ENCODE results near the gene YARS2. TPM values are rescaled to one million over a fixed set of nuclear protein-coding genes. Genes with fewer than 3 reads are reported as not detected.
A peak's percentile ranks its signal among the peaks of the same experiment; 100 is the strongest.

Gene YARS2
- total RNA-seq (2021; ENCODE audit: unreplicated experiment) = 28.0 TPM
- polyA plus RNA-seq (2012; ENCODE audit: insufficient read length) = 26.4 TPM
- percentile 89 among the genes with signal in this experiment for Bru-seq, nascent RNA
- BruChase-seq, experiment 1, labeled RNA remaining after a 2-hour chase = percentile 85 among the genes with signal in this experiment
- BruChase-seq, experiment 2, labeled RNA remaining after a 6-hour chase = percentile 79 among the genes with signal in this experiment
- long read RNA-seq, transcript YARS2-201 (5 exons, 2,122 nt) = major isoform, 27 of 41 reads
- long read RNA-seq, partial matches to known transcripts = 2 of 41 reads
- long read RNA-seq, other reads (novel, unspliced or antisense) = 12 of 41 reads

- peak within 1 kb of the TSS; percentile 93 to 98 for H3K4me3 ChIP-seq (ENCODE audit: low read depth in 2 of 2, low read length in 2 of 2)
- in situ Hi-C loops (cut with HindIII; ENCODE audit: low pct_unique_long_range_greater_than_20kb, low sequenced_read_pairs) (no loop called here), intact Hi-C loops (cut with micrococcal nuclease; ENCODE audit: unreplicated experiment) (loop anchor here (2.0 kb wide), 1 partner anchor 1265 kb away; no protein-coding TSS in a partner anchor)
- POLR2A ChIA-PET = interaction anchor here (0.6 to 0.9 kb wide), 6 partner anchors 10 to 1504 kb away, joined by 3 to 12 read pairs (median 6); no protein-coding TSS in a partner anchor
- TF ChIP-seq SIN3A (IDR thresholded peaks at IDR 0.05; ENCODE audit: borderline replicate concordance, insufficient read depth, low read depth, low read length) (0 out of 2 replicates have a peak, but pooled peaks have one; percentile 43), TCF7L2 (IDR thresholded peaks at IDR 0.05; ENCODE audit: low read depth, low read length) (peak; percentile 64; the same call in 1 of the 2 replicates), REST (IDR thresholded peaks at IDR 0.05; ENCODE audit: insufficient read depth in 1 of 2, low read depth in 2 of 2, low read length in 1 of 2) (0 out of 4 replicates have a peak, but pooled peaks of 1 of the 2 experiments have one; percentile 18), POLR2AphosphoS5 (IDR thresholded peaks at IDR 0.05; ENCODE audit: low read depth, low read length) (peak; percentile 98), CTCF (IDR thresholded peaks at IDR 0.05) (peak; percentile 91)
- peaks cover 18% of the 10 kb centered on the region for H3K36me3 ChIP-seq (ENCODE audit: control insufficient read depth, insufficient read depth, low read length)
- H3K27me3 ChIP-seq (ENCODE audit: control insufficient read depth, insufficient read depth, low read length) = peaks cover 6% of the 10 kb centered on the region; the same call in 1 of the 2 replicates
- H3K9me3 ChIP-seq (ENCODE audit: control insufficient read depth, insufficient read depth, low read depth, low read length) = no peaks in the 10 kb centered on the region
- CTCF ChIA-PET = interaction anchor here (0.6 to 1.5 kb wide), 10 partner anchors 20 to 1278 kb away, joined by 3 to 11 read pairs (median 4); partner anchors contain the start of gene ALG10
- peak within 1 kb of the TSS; percentile 99 for H3K27ac ChIP-seq (ENCODE audit: low read length)
- TSS peak; percentile 61 for BruUV-seq (replicated peaks)
- ATAC-seq (peak; percentile 98), DNase-seq (ENCODE audit: low read depth, low spot score) (peak; percentile 94)
- H3K4me1 ChIP-seq (ENCODE audit: control insufficient read depth, insufficient read depth, low read length) = peaks cover 10% of the 10 kb centered on the region
These were observed at the start of gene YARS2 for GRCh38 chr12:32755654-32756475. Gene YARS2 (minus strand): TSS chr12:32755897. CDS start chr12:32755874, 23 bp downstream.

- ChIA-PET CTCF (no interaction called here), POLR2A (no interaction called here)
- ATAC-seq (no peak), DNase-seq (ENCODE audit: low read depth, low spot score) (no peak)
- no peaks in the 10 kb centered on the region for H3K27me3 ChIP-seq (ENCODE audit: control insufficient read depth, insufficient read depth, low read length)
- no TSS peak for BruUV-seq (replicated peaks)
- no peaks in the 10 kb centered on the region for H3K4me1 ChIP-seq (ENCODE audit: control insufficient read depth, insufficient read depth, low read length)
- intact Hi-C loops (cut with micrococcal nuclease; ENCODE audit: unreplicated experiment) (no loop called here), in situ Hi-C loops (cut with HindIII; ENCODE audit: low pct_unique_long_range_greater_than_20kb, low sequenced_read_pairs) (no loop called here)
- TF ChIP-seq CTCF (IDR thresholded peaks at IDR 0.05) (no peak), SIN3A (IDR thresholded peaks at IDR 0.05; ENCODE audit: borderline replicate concordance, insufficient read depth, low read depth, low read length) (no peak), REST (IDR thresholded peaks at IDR 0.05; ENCODE audit: insufficient read depth in 1 of 2, low read depth in 2 of 2, low read length in 1 of 2) (no peak), POLR2AphosphoS5 (IDR thresholded peaks at IDR 0.05; ENCODE audit: low read depth, low read length) (no peak), TCF7L2 (IDR thresholded peaks at IDR 0.05; ENCODE audit: low read depth, low read length) (no peak)
- H3K36me3 ChIP-seq (ENCODE audit: control insufficient read depth, insufficient read depth, low read length) = no peaks in the 10 kb centered on the region
- H3K27ac ChIP-seq (ENCODE audit: low read length) = no peak overlapping the region
- no peaks in the 10 kb centered on the region for H3K9me3 ChIP-seq (ENCODE audit: control insufficient read depth, insufficient read depth, low read depth, low read length)
- no peak overlapping the region for H3K4me3 ChIP-seq (ENCODE audit: low read depth in 2 of 2, low read length in 2 of 2)
These were observed 48.6 kb upstream of the YARS2 start for GRCh38 chr12:32804301-32804700.
